Mammary epithelial cell (primary cell): ENCODE measurements around the gene MACO1.
"Not testable (repeated sequence)": the region's sequence is repeated elsewhere in the genome, so short reads cannot be mapped to it uniquely, and the experiment has no call there.

Experiments used
- EZH2 ChIP-seq: IDR thresholded peaks from 2 replicates; pipeline ENCODE4 v1.6.1; 2012; ENCODE audit warnings: low read length, inconsistent platforms, borderline replicate concordance
- TF ChIP-seq, protein P1 (sequence below), 2 donors: IDR thresholded peaks in 1 of 2; conservative IDR thresholded peaks in 1 of 2; 2 replicates each; pipeline ENCODE4 v1.5.1; 2011 to 2012; ENCODE audit warnings: inconsistent platforms in 2 of 2, low read length in 2 of 2, mild to moderate bottlenecking in 2 of 2, control low read depth in 1 of 2, low read depth in 1 of 2; ENCODE audit not compliant: insufficient read depth in 1 of 2; ENCODE audit errors: extremely low read depth in 1 of 2

DNA sequence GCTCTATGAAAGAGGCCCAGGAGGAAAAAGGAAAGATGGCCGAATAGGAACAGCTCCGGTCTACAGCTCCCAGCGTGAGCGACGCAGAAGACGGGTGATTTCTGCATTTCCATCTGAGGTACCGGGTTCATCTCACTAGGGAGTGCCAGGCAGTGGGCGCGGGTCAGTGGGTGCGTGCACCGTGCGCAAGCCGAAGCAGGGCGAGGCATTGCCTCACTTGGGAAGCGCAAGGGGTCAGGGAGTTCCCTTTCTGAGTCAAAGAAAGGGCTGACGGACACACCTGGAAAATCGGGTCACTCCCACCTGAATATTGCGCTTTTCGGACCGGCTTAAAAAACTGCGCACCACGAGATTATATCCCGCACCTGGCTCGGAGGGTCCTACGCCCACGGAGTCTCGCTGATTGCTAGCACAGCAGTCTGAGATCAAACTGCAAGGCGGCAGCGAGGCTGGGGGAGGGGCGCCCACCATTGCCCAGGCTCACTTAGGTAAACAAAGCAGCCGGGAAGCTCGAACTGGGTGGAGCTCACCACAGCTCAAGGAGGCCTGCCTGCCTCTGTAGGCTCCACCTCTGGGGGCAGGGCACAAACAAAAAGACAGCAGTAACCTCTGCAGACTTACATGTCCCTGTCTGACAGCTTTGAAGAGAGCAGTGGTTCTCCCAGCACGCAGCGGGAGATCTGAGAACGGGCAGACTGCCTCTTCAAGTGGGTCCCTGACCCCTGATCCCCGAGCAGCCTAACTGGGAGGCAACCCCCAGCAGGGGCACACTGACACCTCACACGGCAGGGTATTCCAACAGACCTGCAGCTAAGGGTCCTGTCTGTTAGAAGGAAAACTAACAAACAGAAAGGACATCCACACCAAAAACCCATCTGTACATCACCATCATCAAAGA, 76.1 kb downstream of the MACO1 start:
- TF ChIP-seq, protein P1, sequence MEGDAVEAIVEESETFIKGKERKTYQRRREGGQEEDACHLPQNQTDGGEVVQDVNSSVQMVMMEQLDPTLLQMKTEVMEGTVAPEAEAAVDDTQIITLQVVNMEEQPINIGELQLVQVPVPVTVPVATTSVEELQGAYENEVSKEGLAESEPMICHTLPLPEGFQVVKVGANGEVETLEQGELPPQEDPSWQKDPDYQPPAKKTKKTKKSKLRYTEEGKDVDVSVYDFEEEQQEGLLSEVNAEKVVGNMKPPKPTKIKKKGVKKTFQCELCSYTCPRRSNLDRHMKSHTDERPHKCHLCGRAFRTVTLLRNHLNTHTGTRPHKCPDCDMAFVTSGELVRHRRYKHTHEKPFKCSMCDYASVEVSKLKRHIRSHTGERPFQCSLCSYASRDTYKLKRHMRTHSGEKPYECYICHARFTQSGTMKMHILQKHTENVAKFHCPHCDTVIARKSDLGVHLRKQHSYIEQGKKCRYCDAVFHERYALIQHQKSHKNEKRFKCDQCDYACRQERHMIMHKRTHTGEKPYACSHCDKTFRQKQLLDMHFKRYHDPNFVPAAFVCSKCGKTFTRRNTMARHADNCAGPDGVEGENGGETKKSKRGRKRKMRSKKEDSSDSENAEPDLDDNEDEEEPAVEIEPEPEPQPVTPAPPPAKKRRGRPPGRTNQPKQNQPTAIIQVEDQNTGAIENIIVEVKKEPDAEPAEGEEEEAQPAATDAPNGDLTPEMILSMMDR (conservative IDR thresholded peaks at IDR 0.05 in 1 of 2, IDR thresholded peaks at IDR 0.05 in 1 of 2; ENCODE audit: extremely low read depth in 1 of 2, insufficient read depth in 1 of 2, low read depth in 1 of 2, low read length in 2 of 2): not testable (repeated sequence)
- not testable (repeated sequence) for TF ChIP-seq EZH2
